HepG2 (cell line): Measurements from ENCODE around the gene SPTSSA. TPM values are rescaled to one million over a fixed set of nuclear protein-coding genes. Genes with fewer than 3 reads are reported as not detected.

ENCODE experiments used
- DPF2 ChIP-seq: sonication (generic); formaldehyde crosslinking; IDR thresholded peaks from 2 replicates; pipeline ENCODE4 v1.4.0; 2020; ENCODE audit warnings: mild to moderate bottlenecking, low read depth, missing genetic modification reagents, borderline replicate concordance
- PLRG1 ChIP-seq: fragments of 450-650 bp; conservative IDR thresholded peaks from 2 replicates; pipeline ENCODE4 v1.6.1; 2016
- RCOR2 ChIP-seq: IDR thresholded peaks from 2 replicates; pipeline ENCODE4 v1.6.1; 2016; ENCODE audit warnings: missing biosample characterization, missing genetic modification reagents
- SP2 ChIP-seq: sonication (generic); formaldehyde crosslinking; IDR thresholded peaks from 2 replicates; pipeline ENCODE4 v1.5.1; 2020; ENCODE audit warnings: mild to moderate bottlenecking, missing genetic modification reagents
- ZBTB38 ChIP-seq: sonication (generic); formaldehyde crosslinking; IDR thresholded peaks from 2 replicates; pipeline ENCODE4 v1.5.1; 2020; ENCODE audit warnings: mild to moderate bottlenecking, missing genetic modification reagents
- ZBTB7A ChIP-seq: sonication (generic); formaldehyde crosslinking; IDR thresholded peaks from 2 replicates; pipeline ENCODE4 v1.8.0; 2022; ENCODE audit warnings: mild to moderate bottlenecking, missing genetic modification reagents
- ZNF232 ChIP-seq: sonication (generic); formaldehyde crosslinking; IDR thresholded peaks from 2 replicates; pipeline ENCODE4 v1.4.0; 2020; ENCODE audit warnings: missing genetic modification reagents, borderline replicate concordance
- ZNF329 ChIP-seq: sonication (generic); formaldehyde crosslinking; IDR thresholded peaks from 2 replicates; pipeline ENCODE4 v1.9.0; 2021; ENCODE audit warnings: low read depth, mild to moderate bottlenecking, missing genetic modification reagents
- ZNF446 ChIP-seq: sonication (generic); formaldehyde crosslinking; IDR thresholded peaks from 2 replicates; pipeline ENCODE4 v1.5.0; 2020; ENCODE audit warnings: mild to moderate bottlenecking, missing genetic modification reagents
- ZNF563 ChIP-seq: sonication (generic); formaldehyde crosslinking; IDR thresholded peaks from 2 replicates; pipeline ENCODE4 v1.8.0; 2022; ENCODE audit warnings: mild to moderate bottlenecking, moderate library complexity, missing genetic modification reagents
- polyA plus RNA-seq, 8 experiments: library from polyadenylated mRNA; depleted of rRNA in 3 of 8; stranded (reverse) in 7 of 8; unstranded in 1 of 8; fragments of >200 nt; fragmentation: Illumina TruSeq in 4 of 8; extraction: Trizol in 4 of 8; gene quantifications; 2 replicates each; pipeline versions ENCODE4 v1.2.1 to v1.2.3, GENCODE V29; 2011 to 2016; ENCODE audit warnings: low read depth in 4 of 8, missing spikeins in 1 of 8, mixed read lengths in 1 of 8; ENCODE audit not compliant: insufficient read depth in 1 of 8
- total RNA-seq, 5 experiments: library from RNA; depleted of rRNA; stranded (reverse); fragments of >200 nt; fragmentation: Illumina TruSeq; extraction: Trizol; gene quantifications; 2 replicates each; pipeline ENCODE4 v1.2.3, GENCODE V29; 2016; ENCODE audit warnings: low read depth in 1 of 5
- TF ChIP-seq, protein P1 (sequence below): IDR thresholded peaks from 2 replicates; pipeline ENCODE4 v1.4.0; 2020; ENCODE audit warnings: mild to moderate bottlenecking, missing genetic modification reagents
- TF ChIP-seq, protein P2 (sequence below), 2 experiments: sonication (generic) in 1 of 2; formaldehyde crosslinking in 1 of 2; IDR thresholded peaks; 2 replicates each; pipeline versions ENCODE4 v1.5.1 to v1.6.1; 2011 to 2020; ENCODE audit warnings: borderline replicate concordance in 1 of 2, low read depth in 1 of 2, low read length in 1 of 2, mild to moderate bottlenecking in 1 of 2, missing genetic modification reagents in 1 of 2, moderate library complexity in 1 of 2
- TF ChIP-seq, protein P3 (sequence below): sonication (generic); formaldehyde crosslinking; IDR thresholded peaks from 2 replicates; pipeline ENCODE4 v1.4.0; 2020; ENCODE audit warnings: mild to moderate bottlenecking, missing genetic modification reagents
- TF ChIP-seq, protein P4 (sequence below): sonication (generic); formaldehyde crosslinking; IDR thresholded peaks from 2 replicates; pipeline ENCODE4 v1.8.0; 2022; ENCODE audit warnings: low read depth, missing genetic modification reagents

The SPTSSA gene
- total and polyA plus RNA-seq, 2 of the 13 experiments (the other 11 are each of a cell fraction or from before 2014, with no cell fraction given) = 19.1 to 86.1 TPM

DNA sequence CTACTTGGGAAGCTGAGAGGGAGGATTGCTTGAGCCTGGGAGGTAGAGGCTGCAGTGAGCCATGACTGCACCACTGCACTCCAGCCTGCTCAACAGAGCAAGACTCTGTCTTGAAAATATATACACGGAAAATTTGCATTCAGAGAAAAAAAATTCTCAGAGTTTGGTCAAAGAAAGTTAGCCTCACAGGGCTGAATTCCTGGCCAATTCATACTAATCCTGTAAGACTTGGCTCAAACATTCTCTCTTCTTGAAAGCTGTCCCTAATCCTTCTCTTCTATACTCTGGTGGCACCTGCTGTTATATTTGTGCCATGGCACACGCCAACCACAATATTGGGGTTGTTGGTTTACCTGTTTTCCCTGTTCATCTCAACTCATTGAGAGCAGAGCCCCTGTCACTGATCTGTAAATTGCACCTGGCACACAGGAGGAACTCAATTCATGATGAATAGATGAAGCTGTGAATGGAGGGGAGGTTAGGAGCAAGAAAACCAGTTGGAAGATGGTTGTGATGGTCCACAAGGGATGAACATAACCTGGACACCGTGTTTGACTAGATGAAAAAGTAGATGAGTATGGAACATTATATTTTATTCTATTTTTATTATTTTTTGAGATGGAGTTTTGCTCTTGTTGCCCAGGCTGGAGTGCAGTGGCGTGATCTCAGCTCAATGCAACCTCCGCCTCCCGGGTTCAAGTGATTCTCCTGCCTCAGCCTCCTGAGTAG, 36.8 kb upstream of the SPTSSA start (continued):
- TF ChIP-seq, protein P1, sequence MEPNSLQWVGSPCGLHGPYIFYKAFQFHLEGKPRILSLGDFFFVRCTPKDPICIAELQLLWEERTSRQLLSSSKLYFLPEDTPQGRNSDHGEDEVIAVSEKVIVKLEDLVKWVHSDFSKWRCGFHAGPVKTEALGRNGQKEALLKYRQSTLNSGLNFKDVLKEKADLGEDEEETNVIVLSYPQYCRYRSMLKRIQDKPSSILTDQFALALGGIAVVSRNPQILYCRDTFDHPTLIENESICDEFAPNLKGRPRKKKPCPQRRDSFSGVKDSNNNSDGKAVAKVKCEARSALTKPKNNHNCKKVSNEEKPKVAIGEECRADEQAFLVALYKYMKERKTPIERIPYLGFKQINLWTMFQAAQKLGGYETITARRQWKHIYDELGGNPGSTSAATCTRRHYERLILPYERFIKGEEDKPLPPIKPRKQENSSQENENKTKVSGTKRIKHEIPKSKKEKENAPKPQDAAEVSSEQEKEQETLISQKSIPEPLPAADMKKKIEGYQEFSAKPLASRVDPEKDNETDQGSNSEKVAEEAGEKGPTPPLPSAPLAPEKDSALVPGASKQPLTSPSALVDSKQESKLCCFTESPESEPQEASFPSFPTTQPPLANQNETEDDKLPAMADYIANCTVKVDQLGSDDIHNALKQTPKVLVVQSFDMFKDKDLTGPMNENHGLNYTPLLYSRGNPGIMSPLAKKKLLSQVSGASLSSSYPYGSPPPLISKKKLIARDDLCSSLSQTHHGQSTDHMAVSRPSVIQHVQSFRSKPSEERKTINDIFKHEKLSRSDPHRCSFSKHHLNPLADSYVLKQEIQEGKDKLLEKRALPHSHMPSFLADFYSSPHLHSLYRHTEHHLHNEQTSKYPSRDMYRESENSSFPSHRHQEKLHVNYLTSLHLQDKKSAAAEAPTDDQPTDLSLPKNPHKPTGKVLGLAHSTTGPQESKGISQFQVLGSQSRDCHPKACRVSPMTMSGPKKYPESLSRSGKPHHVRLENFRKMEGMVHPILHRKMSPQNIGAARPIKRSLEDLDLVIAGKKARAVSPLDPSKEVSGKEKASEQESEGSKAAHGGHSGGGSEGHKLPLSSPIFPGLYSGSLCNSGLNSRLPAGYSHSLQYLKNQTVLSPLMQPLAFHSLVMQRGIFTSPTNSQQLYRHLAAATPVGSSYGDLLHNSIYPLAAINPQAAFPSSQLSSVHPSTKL = peak; percentile 31; the same call in 1 of the 2 replicates
- TF ChIP-seq ZNF446 (CRISPR knock-in tag) = no peak
- TF ChIP-seq, protein P2, sequence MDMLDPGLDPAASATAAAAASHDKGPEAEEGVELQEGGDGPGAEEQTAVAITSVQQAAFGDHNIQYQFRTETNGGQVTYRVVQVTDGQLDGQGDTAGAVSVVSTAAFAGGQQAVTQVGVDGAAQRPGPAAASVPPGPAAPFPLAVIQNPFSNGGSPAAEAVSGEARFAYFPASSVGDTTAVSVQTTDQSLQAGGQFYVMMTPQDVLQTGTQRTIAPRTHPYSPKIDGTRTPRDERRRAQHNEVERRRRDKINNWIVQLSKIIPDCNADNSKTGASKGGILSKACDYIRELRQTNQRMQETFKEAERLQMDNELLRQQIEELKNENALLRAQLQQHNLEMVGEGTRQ (IDR thresholded peaks at IDR 0.05; ENCODE audit: low read depth, low read length) = no peak
- TF ChIP-seq, protein P2 (CRISPR knock-in tag; IDR thresholded peaks at IDR 0.05; ENCODE audit: borderline replicate concordance) = no peak
- TF ChIP-seq DPF2 (CRISPR knock-in tag) = no peak
- no peak for TF ChIP-seq ZBTB7A (CRISPR knock-in tag)
- TF ChIP-seq, protein P3, sequence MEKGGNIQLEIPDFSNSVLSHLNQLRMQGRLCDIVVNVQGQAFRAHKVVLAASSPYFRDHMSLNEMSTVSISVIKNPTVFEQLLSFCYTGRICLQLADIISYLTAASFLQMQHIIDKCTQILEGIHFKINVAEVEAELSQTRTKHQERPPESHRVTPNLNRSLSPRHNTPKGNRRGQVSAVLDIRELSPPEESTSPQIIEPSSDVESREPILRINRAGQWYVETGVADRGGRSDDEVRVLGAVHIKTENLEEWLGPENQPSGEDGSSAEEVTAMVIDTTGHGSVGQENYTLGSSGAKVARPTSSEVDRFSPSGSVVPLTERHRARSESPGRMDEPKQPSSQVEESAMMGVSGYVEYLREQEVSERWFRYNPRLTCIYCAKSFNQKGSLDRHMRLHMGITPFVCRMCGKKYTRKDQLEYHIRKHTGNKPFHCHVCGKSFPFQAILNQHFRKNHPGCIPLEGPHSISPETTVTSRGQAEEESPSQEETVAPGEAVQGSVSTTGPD (CRISPR knock-in tag) = no peak
- TF ChIP-seq ZNF232 = no peak
- no peak for TF ChIP-seq PLRG1
- TF ChIP-seq ZNF329 (CRISPR knock-in tag) = no peak
- TF ChIP-seq, protein P4, sequence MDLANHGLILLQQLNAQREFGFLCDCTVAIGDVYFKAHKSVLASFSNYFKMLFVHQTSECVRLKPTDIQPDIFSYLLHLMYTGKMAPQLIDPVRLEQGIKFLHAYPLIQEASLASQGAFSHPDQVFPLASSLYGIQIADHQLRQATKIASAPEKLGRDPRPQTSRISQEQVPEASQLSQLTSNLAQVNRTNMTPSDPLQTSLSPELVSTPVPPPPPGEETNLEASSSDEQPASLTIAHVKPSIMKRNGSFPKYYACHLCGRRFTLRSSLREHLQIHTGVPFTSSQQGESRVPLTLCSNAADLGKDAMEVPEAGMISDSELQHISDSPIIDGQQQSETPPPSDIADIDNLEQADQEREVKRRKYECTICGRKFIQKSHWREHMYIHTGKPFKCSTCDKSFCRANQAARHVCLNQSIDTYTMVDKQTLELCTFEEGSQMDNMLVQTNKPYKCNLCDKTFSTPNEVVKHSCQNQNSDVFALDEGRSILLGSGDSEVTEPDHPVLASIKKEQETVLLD (CRISPR knock-in tag) = no peak
- TF ChIP-seq RCOR2 (CRISPR knock-in tag) = no peak
- no peak for TF ChIP-seq ZNF563
- TF ChIP-seq ZBTB38 (CRISPR knock-in tag) = no peak
- TF ChIP-seq SP2 = no peak
